Ishikawa (cell line): Measurements from ENCODE around the gene C16orf87.

Experiments
- CEBPB ChIP-seq: IDR thresholded peaks from 2 replicates; pipeline ENCODE4 v1.6.1; 2012
- CREB1 ChIP-seq: IDR thresholded peaks from 2 replicates; pipeline ENCODE4 v1.6.1; 2012; ENCODE audit warnings: low read depth
- EGR1 ChIP-seq: IDR thresholded peaks from 2 replicates; pipeline ENCODE4 v1.6.1; 2012
- EP300 ChIP-seq: IDR thresholded peaks from 2 replicates; pipeline ENCODE4 v1.6.1; 2012; ENCODE audit warnings: borderline replicate concordance
- FOXM1 ChIP-seq: IDR thresholded peaks from 2 replicates; pipeline ENCODE4 v1.6.1; 2012; ENCODE audit warnings: low read depth, borderline replicate concordance
- MAX ChIP-seq: IDR thresholded peaks from 2 replicates; pipeline ENCODE4 v1.6.1; 2012
- NFIC ChIP-seq: IDR thresholded peaks from 2 replicates; pipeline ENCODE4 v1.6.1; 2012
- RAD21 ChIP-seq: IDR thresholded peaks from 2 replicates; pipeline ENCODE4 v1.6.1; 2012; ENCODE audit warnings: low read depth
- REST ChIP-seq: IDR thresholded peaks from 2 replicates; pipeline ENCODE4 v1.6.1; 2012; ENCODE audit warnings: low read depth, mild to moderate bottlenecking
- TAF1 ChIP-seq: IDR thresholded peaks from 2 replicates; pipeline ENCODE4 v1.6.1; 2012; ENCODE audit warnings: low read depth, mild to moderate bottlenecking
- TCF12 ChIP-seq: IDR thresholded peaks from 2 replicates; pipeline ENCODE4 v1.6.1; 2012; ENCODE audit warnings: low read depth
- TEAD4 ChIP-seq: IDR thresholded peaks from 2 replicates; pipeline ENCODE4 v1.6.1; 2012
- YY1 ChIP-seq: IDR thresholded peaks from 2 replicates; pipeline ENCODE4 v1.6.1; 2012; ENCODE audit warnings: low read depth
- ZBTB7A ChIP-seq: IDR thresholded peaks from 2 replicates; pipeline ENCODE4 v1.6.1; 2012; ENCODE audit warnings: low read depth
- TF ChIP-seq, protein P1 (sequence below): IDR thresholded peaks from 2 replicates; pipeline ENCODE4 v1.6.1; 2012

The C16orf87 gene

GRCh38 chr16:46748775-46749705, 81.9 kb downstream of the C16orf87 start:
- no peak for TF ChIP-seq EP300
- no peak for TF ChIP-seq TCF12
- no peak for TF ChIP-seq REST
- no peak for TF ChIP-seq CREB1
- no peak for TF ChIP-seq YY1
- TF ChIP-seq CEBPB = no peak
- no peak for TF ChIP-seq FOXM1
- TF ChIP-seq EGR1 = no peak
- TF ChIP-seq NFIC = no peak
- TF ChIP-seq TEAD4 = no peak
- no peak for TF ChIP-seq MAX
- no peak for TF ChIP-seq TAF1
- no peak for TF ChIP-seq ZBTB7A
- TF ChIP-seq RAD21 = no peak
- TF ChIP-seq, protein P1, sequence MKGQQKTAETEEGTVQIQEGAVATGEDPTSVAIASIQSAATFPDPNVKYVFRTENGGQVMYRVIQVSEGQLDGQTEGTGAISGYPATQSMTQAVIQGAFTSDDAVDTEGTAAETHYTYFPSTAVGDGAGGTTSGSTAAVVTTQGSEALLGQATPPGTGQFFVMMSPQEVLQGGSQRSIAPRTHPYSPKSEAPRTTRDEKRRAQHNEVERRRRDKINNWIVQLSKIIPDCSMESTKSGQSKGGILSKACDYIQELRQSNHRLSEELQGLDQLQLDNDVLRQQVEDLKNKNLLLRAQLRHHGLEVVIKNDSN = no peak

DNA sequence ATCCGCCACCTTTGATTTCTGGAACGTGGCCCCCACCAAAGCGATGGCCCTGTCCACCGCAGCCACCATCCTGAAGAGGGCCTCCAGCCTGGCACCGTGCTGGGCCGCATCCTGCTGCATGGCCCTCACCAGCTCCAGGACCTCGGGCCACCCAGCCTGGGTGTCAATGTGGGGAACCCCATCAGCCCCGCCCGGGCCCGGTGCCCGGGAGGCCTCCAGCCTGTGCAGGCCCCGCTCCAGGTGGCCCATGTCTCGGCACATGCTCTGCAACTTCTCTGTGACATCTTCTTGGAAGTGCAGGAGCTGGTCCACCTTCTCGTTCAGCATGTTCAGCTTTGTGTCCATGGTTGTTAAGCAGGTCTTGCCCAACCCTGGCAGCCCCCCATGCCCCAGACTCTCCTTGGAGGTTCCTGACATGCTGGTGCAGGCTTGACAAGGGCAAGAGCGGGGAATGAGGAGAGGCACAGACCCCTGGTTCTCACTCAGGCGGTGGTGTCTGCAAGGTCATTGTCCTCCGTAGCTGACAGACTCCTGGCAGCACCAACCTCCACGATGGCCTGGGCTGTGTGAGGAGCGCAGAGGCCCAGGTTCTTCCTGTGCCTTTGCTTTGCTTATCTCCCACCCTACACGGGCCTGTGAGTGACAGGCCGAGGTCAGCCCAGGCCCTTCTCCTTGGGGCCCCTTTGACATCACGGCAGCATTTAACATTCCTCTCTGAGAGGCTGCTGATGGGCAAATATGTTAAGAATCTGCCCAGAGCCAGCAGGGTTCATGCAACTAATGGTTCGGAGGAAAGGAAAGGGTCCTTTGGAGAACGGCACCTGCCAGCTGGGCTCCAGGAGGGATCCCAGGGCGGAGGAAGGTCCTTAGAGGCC, 83.0 kb downstream of the C16orf87 start, which contains the start of gene MYLK3:
MYLK3 (minus strand) TSS at position 568 of the 875 bp plus-strand sequence; CDS start at position 417, 151 bp downstream.
- TF ChIP-seq TEAD4 (peak; percentile 57), FOXM1 (no peak)

DNA sequence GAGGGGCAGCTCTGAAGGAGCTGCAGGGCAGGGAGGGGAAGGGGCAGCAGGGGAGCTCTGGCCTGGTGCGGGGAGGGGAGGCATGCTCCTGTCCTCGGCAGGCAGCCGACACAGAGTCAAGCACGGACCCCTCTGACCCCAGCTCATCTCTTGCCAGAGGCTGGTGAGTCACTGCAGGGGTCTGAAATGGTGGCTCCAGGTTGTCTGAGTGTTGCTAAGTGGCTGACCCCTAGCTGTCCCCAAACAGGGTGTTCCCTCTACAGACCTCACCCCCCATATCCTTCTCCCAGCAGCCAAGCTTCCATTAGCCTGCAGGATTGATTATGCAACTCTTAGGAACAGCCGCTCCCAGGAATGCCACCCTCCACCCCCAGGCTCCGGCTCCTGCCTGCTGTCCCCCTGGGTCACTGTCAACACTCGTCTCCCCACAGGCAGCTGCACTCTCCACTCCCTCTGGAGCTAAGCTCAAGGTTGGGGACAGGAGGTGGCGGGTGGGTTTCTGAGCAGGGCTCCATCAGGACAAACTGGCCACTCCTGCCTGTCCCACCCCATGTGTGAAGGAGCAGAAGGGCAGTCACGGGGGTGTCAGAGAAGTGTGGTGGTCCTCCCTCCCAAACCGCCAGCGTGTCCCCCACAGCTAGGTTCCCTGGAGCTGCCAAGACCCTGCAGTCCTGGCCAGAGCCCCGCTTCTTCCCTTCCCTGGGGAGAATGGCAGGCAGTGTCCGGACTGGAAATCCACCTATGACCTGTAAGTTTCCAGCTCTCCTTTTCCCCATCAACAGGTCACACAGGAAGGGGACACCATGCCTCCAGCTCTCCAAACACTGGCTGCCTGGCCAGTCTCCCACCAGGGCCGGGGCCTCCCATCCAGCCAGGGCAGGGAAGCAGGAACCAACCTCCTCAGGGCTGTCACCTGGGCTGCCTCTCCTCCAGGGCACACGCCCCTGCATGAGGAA, 83.9 kb downstream of the C16orf87 start:
- no peak for TF ChIP-seq CREB1
- no peak for TF ChIP-seq REST
